Measurements from ENCODE around the gene LDLRAP1.
A peak's percentile ranks its signal among the peaks of the same experiment; 100 is the strongest.

LDLRAP1 gene

DNA sequence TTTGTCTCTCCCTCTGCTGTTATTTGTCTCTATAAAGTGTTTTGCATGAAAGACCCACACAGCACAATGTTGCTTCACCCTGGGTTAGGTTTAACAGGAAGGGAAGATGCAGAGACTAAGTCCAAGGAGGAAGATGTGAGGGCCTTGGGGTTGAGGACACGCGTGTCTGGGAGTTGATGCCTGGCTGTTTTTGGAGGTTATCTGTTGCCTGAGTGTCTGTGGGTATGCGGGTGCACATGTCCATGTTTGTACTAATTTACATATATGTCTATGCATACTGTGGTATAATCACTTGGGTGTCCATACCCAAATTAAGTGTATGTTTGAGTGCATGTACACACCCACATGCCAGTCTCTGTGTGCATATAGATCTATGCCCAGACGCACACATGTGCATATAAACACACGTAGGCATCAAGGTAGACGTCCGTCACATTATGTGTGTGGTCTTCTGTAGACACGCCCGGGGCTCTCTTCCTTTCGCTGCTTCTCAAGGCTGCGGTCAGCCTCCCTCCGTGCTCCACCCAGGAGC lies 72.2 kb downstream of the LDLRAP1 start:
- Mint-ChIP-seq H3K9me3 (no peaks in the 10 kb centered on the region), H3K27me3 (ENCODE audit: low read depth) (peaks cover 74% of the 10 kb centered on the region), H3K4me3 (peak overlapping the region; percentile 57), H3K27ac (no peak overlapping the region), H3K36me3 (ENCODE audit: low read depth) (peaks cover 10% of the 10 kb centered on the region), H3K4me1 (ENCODE audit: low read depth) (peaks cover 42% of the 10 kb centered on the region)
- DNase-seq (ENCODE audit: low spot score) = no peak

DNA sequence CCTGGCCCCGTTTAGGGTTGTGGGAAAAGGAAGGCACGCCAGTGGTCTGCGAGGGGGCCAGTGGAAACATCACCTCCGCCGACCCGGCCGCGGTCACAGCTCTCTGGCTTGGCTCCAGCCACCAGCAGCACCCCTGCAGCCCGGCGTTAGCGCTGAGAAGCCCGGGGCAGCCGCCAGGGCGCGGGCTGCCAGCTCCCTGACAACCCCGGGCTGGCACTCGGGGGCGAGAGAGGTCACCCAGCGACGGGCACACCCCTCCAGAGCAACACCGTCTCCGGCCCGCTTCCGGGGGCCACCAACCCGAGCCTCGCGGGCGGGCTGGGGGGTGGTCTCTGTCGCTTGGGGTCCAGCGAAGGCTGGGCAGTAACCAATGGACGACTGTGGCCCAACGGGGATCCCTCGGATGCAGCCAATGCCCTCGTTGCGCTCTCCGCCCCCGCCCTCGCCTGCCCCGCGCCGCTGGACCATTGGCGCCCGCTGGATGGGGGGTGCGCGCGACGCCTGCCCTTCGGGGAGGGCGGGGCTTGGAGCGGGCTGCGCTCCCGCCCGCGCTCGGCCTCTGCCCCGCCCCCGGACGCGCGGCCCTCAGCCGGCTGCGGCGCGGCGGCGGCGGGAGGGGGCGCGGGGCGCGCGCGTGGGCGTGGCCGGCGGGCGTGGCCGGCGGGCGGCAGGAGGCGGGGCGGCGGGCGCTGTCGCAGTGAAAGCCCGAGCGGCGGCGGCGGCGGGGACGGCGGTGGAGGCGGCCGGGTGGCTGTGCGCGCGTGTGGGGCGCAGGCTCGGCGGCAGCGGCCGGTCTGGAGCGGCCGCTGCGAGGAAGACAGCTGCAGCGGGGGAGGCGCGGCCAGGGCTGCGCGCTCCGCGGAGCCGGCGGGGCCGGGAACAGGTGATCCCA lies 72.9 kb downstream of the LDLRAP1 start, which contains the start of gene MAN1C1:
MAN1C1 (plus strand) TSS at position 697 of the 892 bp plus-strand sequence. CDS start 1,007 bp downstream, outside the sequence.
- H3K27me3 Mint-ChIP-seq (ENCODE audit: low read depth) = peaks cover 74% of the 10 kb centered on the region
- H3K4me1 Mint-ChIP-seq (ENCODE audit: low read depth) = peaks cover 48% of the 10 kb centered on the region
- DNase-seq (ENCODE audit: low spot score) = peak; percentile 76
- peaks cover 14% of the 10 kb centered on the region for H3K36me3 Mint-ChIP-seq (ENCODE audit: low read depth)
- H3K4me3 Mint-ChIP-seq = peak within 1 kb of the TSS; percentile 57
- H3K27ac Mint-ChIP-seq = no peak within 1 kb of the TSS
- H3K9me3 Mint-ChIP-seq = no peaks in the 10 kb centered on the region

DNA sequence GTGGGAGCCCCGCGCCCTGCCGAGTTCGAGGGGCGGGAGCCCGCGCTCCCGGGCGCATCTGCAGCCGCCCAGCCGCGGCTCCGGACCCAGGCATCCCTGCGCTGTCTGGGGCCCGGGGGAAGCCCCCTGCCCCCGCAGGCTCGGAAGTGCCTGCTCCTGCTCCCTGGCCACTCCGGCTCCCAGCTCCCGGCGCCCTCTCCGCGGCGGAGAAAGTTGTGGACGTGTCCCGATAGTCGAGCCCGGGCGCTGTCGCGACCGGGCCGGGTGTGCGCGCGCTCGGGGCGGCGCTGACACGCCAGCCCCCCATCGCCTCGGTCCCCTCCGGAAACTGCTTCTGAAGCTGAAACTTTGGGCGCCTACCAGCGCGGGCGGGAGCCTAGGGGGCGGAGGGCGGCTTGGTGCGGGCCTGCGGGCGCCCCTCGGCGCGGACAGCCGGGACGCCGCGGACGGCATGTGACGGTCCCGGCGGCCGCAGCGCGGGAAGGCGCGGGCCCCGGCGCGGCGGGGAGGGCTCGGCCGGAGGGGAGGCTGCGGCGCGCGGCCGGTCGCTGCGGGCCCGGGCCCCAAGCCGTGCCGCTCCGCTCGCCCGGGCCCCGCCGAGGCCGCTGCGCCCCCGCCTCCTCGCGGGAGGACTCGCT lies 73.7 kb downstream of the LDLRAP1 start:
- Mint-ChIP-seq H3K9me3 (no peaks in the 10 kb centered on the region), H3K4me3 (no peak overlapping the region), H3K27ac (no peak overlapping the region), H3K27me3 (ENCODE audit: low read depth) (peaks cover 74% of the 10 kb centered on the region), H3K36me3 (ENCODE audit: low read depth) (peaks cover 15% of the 10 kb centered on the region), H3K4me1 (ENCODE audit: low read depth) (peaks cover 55% of the 10 kb centered on the region)
- no peak for DNase-seq (ENCODE audit: low spot score)

DNA sequence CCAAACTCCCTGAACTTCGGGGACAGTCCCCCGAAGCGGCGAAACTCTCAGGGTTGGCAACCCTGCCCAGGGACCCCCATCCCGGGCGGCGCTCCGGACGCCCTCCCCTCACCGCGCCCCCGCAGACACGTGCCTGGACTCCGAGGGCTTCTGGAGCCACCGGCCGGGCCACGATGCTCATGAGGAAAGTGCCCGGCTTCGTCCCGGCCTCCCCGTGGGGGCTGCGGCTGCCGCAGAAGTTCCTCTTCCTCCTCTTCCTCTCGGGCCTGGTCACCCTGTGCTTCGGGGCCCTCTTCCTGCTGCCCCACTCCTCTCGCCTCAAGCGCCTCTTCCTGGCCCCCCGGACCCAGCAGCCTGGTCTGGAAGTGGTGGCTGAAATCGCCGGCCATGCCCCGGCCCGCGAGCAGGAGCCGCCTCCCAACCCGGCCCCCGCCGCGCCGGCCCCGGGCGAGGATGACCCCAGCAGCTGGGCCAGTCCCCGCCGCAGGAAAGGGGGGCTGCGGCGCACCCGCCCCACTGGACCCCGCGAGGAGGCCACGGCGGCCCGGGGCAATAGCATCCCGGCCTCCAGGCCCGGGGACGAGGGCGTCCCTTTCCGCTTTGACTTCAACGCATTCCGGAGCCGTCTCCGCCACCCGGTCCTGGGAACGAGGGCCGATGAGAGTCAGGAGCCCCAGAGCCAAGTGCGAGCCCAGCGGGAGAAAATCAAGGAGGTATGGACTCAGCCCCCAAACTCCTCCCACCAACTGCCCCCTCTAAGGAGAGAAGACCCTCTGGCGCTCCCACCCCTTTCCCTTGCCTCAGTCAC lies 74.4 kb downstream of the LDLRAP1 start:
- peaks cover 15% of the 10 kb centered on the region for H3K36me3 Mint-ChIP-seq (ENCODE audit: low read depth)
- DNase-seq (ENCODE audit: low spot score) = no peak
- no peak overlapping the region for H3K27ac Mint-ChIP-seq
- peaks cover 62% of the 10 kb centered on the region for H3K4me1 Mint-ChIP-seq (ENCODE audit: low read depth)
- H3K9me3 Mint-ChIP-seq = no peaks in the 10 kb centered on the region
- H3K4me3 Mint-ChIP-seq = peak overlapping the region; percentile 83
- peaks cover 75% of the 10 kb centered on the region for H3K27me3 Mint-ChIP-seq (ENCODE audit: low read depth)

DNA sequence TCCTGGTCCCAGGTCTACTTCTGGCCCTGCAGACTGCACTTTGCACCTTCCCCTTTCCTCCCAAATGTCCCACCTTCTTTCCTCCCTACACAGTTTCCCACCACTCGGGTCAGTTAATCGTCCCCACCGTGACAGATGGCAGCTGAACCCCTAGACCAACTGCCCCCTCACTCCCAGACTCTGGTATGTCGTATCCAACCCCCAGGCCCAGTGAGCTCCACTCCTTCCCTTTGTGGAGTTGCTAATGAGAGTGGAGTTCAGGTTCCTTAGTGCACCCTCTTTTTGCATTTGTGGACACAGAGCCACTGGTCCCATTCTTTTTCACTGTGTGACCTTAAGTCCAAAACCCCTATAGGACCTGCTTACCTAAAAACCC lies 75.0 kb downstream of the LDLRAP1 start:
- no peak for DNase-seq (ENCODE audit: low spot score)
- peaks cover 20% of the 10 kb centered on the region for H3K36me3 Mint-ChIP-seq (ENCODE audit: low read depth)
- H3K4me1 Mint-ChIP-seq (ENCODE audit: low read depth) = peaks cover 68% of the 10 kb centered on the region
- H3K27me3 Mint-ChIP-seq (ENCODE audit: low read depth) = peaks cover 75% of the 10 kb centered on the region
- H3K9me3 Mint-ChIP-seq = no peaks in the 10 kb centered on the region
- H3K4me3 Mint-ChIP-seq = peak overlapping the region; percentile 83
- H3K27ac Mint-ChIP-seq = peak overlapping the region; percentile 68
